ENCODE measurements around the gene CDC34. TPM values are rescaled to one million over a fixed set of nuclear protein-coding genes. Genes with fewer than 3 reads are reported as not detected.
A peak's percentile ranks its signal among the peaks of the same experiment; 100 is the strongest.

The CDC34 gene
- total RNA-seq, 1 donor: 31.0 TPM

DNA sequence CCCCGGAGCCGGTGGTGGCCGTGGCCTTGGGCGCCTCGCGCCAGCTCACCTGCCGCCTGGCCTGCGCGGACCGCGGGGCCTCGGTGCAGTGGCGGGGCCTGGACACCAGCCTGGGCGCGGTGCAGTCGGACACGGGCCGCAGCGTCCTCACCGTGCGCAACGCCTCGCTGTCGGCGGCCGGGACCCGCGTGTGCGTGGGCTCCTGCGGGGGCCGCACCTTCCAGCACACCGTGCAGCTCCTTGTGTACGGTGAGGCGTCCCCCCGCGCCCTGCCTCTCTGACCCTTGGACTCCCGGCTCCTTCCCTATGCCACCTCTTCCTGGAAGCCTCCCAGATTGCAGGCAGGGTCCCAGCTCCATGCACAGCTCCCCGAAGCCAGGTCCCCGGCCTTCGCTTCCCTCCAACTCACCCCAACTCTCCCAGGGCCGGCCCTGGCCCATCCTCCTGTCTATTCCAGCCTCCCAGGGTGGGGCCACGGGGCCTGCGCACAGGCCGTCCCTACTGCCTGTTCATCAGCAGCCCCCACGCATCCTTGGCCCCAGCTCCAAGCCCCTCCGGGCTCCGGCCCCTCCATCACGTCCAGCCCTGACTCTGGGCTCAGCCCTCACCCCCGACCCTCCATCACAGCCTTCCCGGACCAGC is 33.6 kb upstream of the CDC34 start:
- H3K4me3 ChIP-seq (ENCODE audit: low read depth, low read length): no peak overlapping the region
- no peak for DNase-seq (ENCODE audit: low read depth)
- TF ChIP-seq, protein P1, sequence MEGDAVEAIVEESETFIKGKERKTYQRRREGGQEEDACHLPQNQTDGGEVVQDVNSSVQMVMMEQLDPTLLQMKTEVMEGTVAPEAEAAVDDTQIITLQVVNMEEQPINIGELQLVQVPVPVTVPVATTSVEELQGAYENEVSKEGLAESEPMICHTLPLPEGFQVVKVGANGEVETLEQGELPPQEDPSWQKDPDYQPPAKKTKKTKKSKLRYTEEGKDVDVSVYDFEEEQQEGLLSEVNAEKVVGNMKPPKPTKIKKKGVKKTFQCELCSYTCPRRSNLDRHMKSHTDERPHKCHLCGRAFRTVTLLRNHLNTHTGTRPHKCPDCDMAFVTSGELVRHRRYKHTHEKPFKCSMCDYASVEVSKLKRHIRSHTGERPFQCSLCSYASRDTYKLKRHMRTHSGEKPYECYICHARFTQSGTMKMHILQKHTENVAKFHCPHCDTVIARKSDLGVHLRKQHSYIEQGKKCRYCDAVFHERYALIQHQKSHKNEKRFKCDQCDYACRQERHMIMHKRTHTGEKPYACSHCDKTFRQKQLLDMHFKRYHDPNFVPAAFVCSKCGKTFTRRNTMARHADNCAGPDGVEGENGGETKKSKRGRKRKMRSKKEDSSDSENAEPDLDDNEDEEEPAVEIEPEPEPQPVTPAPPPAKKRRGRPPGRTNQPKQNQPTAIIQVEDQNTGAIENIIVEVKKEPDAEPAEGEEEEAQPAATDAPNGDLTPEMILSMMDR (IDR thresholded peaks at IDR 0.05; ENCODE audit: insufficient read depth, low read length): no peak

DNA sequence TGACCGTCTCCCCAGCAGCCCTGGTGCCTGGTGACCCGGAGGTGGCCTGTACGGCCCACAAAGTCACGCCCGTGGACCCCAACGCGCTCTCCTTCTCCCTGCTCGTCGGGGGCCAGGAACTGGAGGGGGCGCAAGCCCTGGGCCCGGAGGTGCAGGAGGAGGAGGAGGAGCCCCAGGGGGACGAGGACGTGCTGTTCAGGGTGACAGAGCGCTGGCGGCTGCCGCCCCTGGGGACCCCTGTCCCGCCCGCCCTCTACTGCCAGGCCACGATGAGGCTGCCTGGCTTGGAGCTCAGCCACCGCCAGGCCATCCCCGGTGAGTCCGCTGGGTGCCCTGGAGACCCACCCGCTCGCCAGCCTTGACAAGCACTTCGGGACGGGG is 33.1 kb upstream of the CDC34 start:
- H3K4me3 ChIP-seq (ENCODE audit: low read depth, low read length): no peak overlapping the region
- TF ChIP-seq, protein P1 (IDR thresholded peaks at IDR 0.05; ENCODE audit: insufficient read depth, low read length): no peak
- DNase-seq (ENCODE audit: low read depth): no peak

DNA sequence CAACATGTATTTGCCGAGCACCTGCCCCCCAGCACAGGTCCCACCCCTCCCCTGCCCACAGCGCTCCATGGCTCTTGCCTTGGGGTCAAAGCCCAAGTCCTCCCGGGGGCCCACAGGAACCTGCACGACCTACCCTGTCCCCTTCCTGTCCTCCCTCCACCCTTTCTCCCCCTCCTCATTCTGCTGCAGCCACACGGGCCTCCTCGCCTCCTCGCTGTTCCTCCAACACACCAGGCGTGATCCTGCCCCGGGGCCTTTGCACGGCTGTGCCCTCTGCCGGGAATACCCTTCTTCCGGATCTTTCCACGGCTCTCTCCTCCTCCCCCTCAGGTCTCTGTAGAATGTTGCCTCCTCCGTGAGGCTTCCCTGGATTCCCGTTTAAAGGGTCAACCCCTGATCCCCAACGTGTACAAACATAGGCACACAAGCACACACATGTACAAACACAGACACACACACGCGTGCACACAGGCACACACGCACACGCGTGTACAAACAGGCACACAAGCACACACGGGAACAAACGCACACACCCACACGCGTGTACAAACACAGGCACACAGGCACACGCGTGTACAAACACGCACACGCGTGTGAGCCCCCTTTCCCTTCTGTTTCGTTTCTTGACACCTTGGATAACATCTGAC is 32.5 kb upstream of the CDC34 start:
- H3K4me3 ChIP-seq (ENCODE audit: low read depth, low read length): no peak overlapping the region
- DNase-seq (ENCODE audit: low read depth): no peak
- TF ChIP-seq, protein P1 (IDR thresholded peaks at IDR 0.05; ENCODE audit: insufficient read depth, low read length): no peak

DNA sequence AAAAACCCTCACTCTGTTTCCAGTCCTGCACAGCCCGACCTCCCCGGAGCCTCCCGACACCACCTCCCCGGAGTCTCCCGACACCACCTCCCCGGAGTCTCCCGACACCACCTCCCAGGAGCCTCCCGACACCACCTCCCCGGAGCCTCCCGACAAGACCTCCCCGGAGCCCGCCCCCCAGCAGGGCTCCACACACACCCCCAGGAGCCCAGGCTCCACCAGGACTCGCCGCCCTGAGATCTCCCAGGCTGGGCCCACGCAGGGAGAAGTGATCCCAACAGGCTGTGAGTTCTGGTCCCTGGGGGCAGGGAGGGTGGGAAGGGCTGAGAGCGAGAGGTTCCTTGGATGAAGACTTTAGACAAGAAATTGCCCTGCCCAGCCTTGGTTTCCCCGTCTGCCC is 29.9 kb upstream of the CDC34 start:
- no peak overlapping the region for H3K4me3 ChIP-seq (ENCODE audit: low read depth, low read length)
- no peak for DNase-seq (ENCODE audit: low read depth)
- TF ChIP-seq, protein P1 (IDR thresholded peaks at IDR 0.05; ENCODE audit: insufficient read depth, low read length): no peak

DNA sequence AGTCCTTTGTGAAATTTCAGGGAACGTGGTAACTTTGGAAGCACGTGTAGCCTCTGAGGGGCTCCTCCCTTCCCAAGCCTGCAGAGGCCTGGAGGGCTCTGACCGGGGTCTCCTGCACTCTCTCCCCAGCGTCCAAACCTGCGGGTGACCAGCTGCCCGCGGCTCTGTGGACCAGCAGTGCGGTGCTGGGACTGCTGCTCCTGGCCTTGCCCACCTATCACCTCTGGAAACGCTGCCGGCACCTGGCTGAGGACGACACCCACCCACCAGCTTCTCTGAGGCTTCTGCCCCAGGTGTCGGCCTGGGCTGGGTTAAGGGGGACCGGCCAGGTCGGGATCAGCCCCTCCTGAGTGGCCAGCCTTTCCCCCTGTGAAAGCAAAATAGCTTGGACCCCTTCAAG is 26.9 kb upstream of the CDC34 start:
- no peak for DNase-seq (ENCODE audit: low read depth)
- no peak overlapping the region for H3K4me3 ChIP-seq (ENCODE audit: low read depth, low read length)
- TF ChIP-seq, protein P1 (IDR thresholded peaks at IDR 0.05; ENCODE audit: insufficient read depth, low read length): no peak

DNA sequence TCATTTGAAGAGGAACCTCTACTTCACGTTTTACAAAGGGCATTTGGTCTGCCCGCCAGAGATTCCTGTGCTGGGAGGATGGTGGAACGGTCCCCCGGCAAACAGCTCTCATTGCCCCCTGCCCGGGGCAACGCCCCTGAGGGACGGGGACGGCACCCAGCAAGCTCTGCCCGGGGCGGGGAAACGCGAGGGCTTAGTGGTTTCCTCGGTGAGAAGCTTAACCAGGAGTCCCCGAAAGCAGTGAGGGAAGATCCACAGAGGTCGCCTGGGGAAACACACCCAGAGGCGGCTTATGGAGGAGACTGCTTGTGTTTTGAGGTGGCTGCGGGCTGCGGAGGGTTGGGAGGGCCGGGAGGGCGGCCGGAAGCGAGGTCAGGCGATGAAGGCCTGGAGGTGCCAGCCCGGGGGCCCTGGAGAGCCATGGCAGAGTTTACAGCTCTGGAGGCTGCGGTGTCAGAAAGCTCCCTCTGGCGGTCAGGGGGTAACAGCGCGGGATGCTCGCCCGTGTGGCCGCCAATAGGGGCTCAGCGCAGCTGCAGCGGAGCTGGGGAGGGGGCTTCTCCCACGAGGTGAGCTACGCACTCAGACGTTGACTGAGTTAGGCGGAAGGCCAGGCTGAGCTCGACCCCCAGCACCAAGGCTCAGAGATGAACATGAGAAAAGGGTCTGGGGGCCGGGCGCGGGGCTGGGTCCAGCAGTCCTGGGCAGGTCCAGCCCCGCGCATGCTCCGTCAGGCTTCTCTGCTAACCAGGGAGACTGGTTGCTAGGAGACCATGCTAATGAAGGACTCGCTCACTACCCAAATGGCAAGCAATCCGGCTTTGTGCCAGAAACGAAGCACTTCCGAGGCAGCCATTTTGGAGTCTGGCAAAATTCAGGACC is 24.9 kb upstream of the CDC34 start:
- peak; percentile 100 for DNase-seq (ENCODE audit: low read depth)
- TF ChIP-seq, protein P1 (IDR thresholded peaks at IDR 0.05; ENCODE audit: insufficient read depth, low read length): peak; percentile 99

More for the DNA sequence above, 24.9 kb upstream of the CDC34 start:
- H3K4me3 ChIP-seq (ENCODE audit: low read depth, low read length): peak overlapping the region; percentile 94
